Astrocyte (in vitro differentiated cells and primary cell): ENCODE data around the gene HIPK2. TPM values are rescaled to one million over a fixed set of nuclear protein-coding genes. Genes with fewer than 3 reads are reported as not detected.

ENCODE experiments used
- DNase-seq: peaks from one replicate; pipeline ENCODE4 v3.0.0-alpha.2; 2010; ENCODE audit warnings: low read depth
- FAIRE-seq: peaks from 2 replicates; lab custom pipeline; 2011; peaks lifted over from hg19 to GRCh38; lab: Jason Lieb, UNC
- H2AFZ ChIP-seq: 2 replicates; pipeline ENCODE4 v1.6.0; 2012; ENCODE audit warnings: low read depth, low read length, inconsistent platforms
- H3K27ac ChIP-seq: 2 replicates; pipeline ENCODE4 v1.5.1; 2011; ENCODE audit warnings: low read depth, low read length, inconsistent platforms
- H3K27me3 ChIP-seq: 2 replicates; pipeline ENCODE4 v1.6.0; 2011; ENCODE audit warnings: low read length, inconsistent platforms; ENCODE audit not compliant: insufficient read depth
- H3K36me3 ChIP-seq: 2 replicates; pipeline ENCODE4 v1.5.1; 2011; ENCODE audit warnings: low read length, inconsistent platforms; ENCODE audit not compliant: insufficient read depth
- H3K4me1 ChIP-seq: 2 replicates; pipeline ENCODE4 v1.5.1; 2011; ENCODE audit warnings: low read length, inconsistent platforms; ENCODE audit not compliant: insufficient read depth
- H3K4me2 ChIP-seq: 2 replicates; pipeline ENCODE4 v1.6.0; 2012; ENCODE audit warnings: low read length, inconsistent platforms
- H3K4me3 ChIP-seq: 2 replicates; pipeline ENCODE4 v1.5.1; 2011; ENCODE audit warnings: low read depth, mild to moderate bottlenecking, low read length, inconsistent platforms; ENCODE audit not compliant: insufficient read depth
- H3K79me2 ChIP-seq: 2 replicates; pipeline ENCODE4 v1.6.0; 2012; ENCODE audit warnings: mild to moderate bottlenecking, low read length, inconsistent platforms; ENCODE audit not compliant: insufficient read depth
- H3K9ac ChIP-seq: 2 replicates; pipeline ENCODE4 v1.6.0; 2012; ENCODE audit warnings: mild to moderate bottlenecking, low read length, inconsistent platforms
- H3K9me3 ChIP-seq: 2 replicates; pipeline ENCODE4 v1.5.1; 2012; ENCODE audit warnings: low read depth, mild to moderate bottlenecking, low read length, inconsistent platforms; ENCODE audit not compliant: insufficient read depth
- H4K20me1 ChIP-seq: 2 replicates; pipeline ENCODE4 v1.6.0; 2012; ENCODE audit warnings: low read length, inconsistent platforms; ENCODE audit not compliant: insufficient read depth
- H3K27ac Mint-ChIP-seq: one replicate; pipeline ENCODE4 v1.8.0; 2021; ENCODE audit warnings: mild to moderate bottlenecking, mixed read lengths; ENCODE audit not compliant: unreplicated experiment
- H3K27me3 Mint-ChIP-seq: one replicate; pipeline ENCODE4 v1.8.0; 2021; ENCODE audit warnings: low read depth, mixed read lengths; ENCODE audit not compliant: unreplicated experiment
- H3K36me3 Mint-ChIP-seq: one replicate; pipeline ENCODE4 v1.8.0; 2021; ENCODE audit warnings: low read depth, mixed read lengths; ENCODE audit not compliant: unreplicated experiment
- H3K4me1 Mint-ChIP-seq: one replicate; pipeline ENCODE4 v1.8.0; 2021; ENCODE audit warnings: low read depth, mixed read lengths; ENCODE audit not compliant: unreplicated experiment
- H3K4me3 Mint-ChIP-seq: one replicate; pipeline ENCODE4 v1.8.0; 2021; ENCODE audit warnings: mild to moderate bottlenecking, moderate library complexity, mixed read lengths; ENCODE audit not compliant: unreplicated experiment
- H3K9me3 Mint-ChIP-seq: one replicate; pipeline ENCODE4 v1.8.0; 2021; ENCODE audit warnings: mild to moderate bottlenecking, mixed read lengths; ENCODE audit not compliant: unreplicated experiment
- EZH2 ChIP-seq: IDR thresholded peaks from 2 replicates; pipeline ENCODE4 v1.6.1; 2012; ENCODE audit warnings: mild to moderate bottlenecking, low read length, inconsistent platforms; ENCODE audit not compliant: insufficient read depth
- total RNA-seq: library from RNA; stranded (reverse); gene quantifications from 2 replicates; pipeline ENCODE4 v1.2.1, GENCODE V29; 2021
- TF ChIP-seq, protein P1 (sequence below): IDR thresholded peaks from 2 replicates; pipeline ENCODE4 v1.5.1; 2011; ENCODE audit warnings: low read depth, mild to moderate bottlenecking, inconsistent platforms, low read length, moderate library complexity; ENCODE audit not compliant: insufficient read depth

Gene HIPK2
- total RNA-seq, 1 donor from 2014 or later, result 35.8 TPM

DNA sequence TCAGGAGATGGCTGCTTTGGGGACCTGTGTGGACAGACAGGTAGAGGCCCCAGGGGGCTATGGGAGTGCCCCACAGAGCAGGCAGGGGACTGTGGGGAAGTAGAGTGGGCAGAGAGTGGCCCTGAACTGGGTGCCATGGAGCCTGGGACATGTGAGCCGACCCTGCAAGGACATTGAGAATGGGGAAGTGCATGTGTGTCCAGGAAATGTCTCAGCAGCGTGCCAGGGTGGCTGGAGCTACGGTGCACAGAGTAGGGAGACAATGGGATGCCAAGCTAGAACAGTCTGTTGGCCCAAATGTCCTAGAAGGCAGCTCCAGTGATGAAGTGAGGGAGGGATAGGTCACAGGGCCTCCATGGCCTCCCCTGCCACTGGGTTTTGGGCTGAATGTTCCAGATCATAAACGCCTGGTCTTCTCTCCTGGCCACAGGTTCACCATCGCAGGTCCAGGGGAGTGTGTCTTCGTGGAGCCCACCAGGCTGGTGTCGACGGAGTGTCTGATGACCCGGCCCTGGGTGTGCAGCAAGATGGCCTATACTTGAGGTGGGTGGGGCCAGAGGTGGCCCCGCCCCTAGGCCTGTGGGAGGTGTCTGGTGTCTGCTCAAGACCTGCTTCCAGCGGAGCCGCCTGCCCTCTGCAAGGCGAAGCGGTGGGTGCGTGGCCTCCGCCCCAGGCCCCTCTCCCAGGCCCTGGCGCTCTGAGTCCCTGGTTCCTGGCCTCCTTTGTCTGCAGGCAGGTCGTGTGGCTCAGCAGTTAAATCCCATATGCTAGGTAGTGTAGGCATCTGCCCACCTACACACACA is 233.8 kb downstream of the HIPK2 start:
- DNase-seq (no peak), FAIRE-seq (no peak)
- Mint-ChIP-seq H3K4me3 (no peak overlapping the region), H3K27me3 (peaks cover 32% of the 10 kb centered on the region), H3K9me3 (peaks cover 3% of the 10 kb centered on the region), H3K4me1 (peaks cover 4% of the 10 kb centered on the region), H3K36me3 (no peaks in the 10 kb centered on the region), H3K27ac (no peak overlapping the region)
- TF ChIP-seq EZH2, result no peak
- TF ChIP-seq, protein P1, sequence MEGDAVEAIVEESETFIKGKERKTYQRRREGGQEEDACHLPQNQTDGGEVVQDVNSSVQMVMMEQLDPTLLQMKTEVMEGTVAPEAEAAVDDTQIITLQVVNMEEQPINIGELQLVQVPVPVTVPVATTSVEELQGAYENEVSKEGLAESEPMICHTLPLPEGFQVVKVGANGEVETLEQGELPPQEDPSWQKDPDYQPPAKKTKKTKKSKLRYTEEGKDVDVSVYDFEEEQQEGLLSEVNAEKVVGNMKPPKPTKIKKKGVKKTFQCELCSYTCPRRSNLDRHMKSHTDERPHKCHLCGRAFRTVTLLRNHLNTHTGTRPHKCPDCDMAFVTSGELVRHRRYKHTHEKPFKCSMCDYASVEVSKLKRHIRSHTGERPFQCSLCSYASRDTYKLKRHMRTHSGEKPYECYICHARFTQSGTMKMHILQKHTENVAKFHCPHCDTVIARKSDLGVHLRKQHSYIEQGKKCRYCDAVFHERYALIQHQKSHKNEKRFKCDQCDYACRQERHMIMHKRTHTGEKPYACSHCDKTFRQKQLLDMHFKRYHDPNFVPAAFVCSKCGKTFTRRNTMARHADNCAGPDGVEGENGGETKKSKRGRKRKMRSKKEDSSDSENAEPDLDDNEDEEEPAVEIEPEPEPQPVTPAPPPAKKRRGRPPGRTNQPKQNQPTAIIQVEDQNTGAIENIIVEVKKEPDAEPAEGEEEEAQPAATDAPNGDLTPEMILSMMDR, result no peak
- Histone ChIP-seq H2AFZ (no peak overlapping the region), H3K27ac (no peak overlapping the region), H3K79me2 (no peaks in the 10 kb centered on the region), H3K4me3 (no peak overlapping the region), H4K20me1 (no peaks in the 10 kb centered on the region), H3K4me1 (no peaks in the 10 kb centered on the region), H3K36me3 (no peaks in the 10 kb centered on the region), H3K9me3 (no peaks in the 10 kb centered on the region), H3K4me2 (no peak overlapping the region), H3K9ac (no peak overlapping the region), H3K27me3 (peaks cover 7% of the 10 kb centered on the region)

DNA sequence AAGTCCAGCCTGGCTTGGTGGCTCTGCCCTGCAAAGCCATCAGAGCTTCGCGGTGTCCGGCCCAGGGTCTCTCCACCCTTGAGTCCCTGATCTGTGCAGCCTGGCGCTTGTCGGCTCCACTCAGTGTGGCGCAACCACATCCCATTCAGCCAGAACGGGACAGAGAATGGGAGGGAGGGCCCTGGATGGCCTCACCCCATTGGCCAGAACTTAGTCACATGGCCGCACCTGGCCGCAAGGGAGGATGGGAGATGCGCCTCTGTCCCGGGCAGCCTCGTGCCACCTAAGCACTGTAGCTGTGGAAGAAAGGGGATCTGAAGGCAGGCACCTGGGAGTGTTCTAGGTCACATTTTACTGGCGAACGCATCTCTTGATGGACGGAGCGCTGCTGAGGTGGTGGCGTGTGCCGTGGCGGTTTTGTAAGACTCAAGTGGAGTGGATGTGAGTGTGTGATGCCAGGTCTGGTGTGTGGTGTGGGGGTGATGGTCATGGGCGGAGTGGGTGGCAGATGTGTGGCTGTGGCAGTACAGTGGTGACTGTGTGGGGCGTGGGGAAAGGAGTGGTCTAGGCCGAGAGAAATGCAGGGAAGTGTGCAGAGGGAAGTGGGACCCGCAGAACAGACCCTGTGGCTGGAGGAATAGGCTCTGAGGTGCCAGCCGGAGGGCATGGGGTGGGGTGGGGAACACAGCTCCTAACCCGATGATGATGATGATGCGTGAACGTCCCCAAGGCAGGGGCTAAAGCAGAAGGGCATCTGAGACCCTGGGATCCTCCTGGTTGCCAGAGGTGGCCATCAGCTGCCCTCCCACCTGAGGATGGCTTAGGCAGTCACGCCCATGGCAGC is 235.3 kb downstream of the HIPK2 start:
- Histone ChIP-seq H3K9ac (no peak overlapping the region), H3K27me3 (peaks cover 7% of the 10 kb centered on the region), H3K4me1 (no peaks in the 10 kb centered on the region), H3K36me3 (no peaks in the 10 kb centered on the region), H4K20me1 (no peaks in the 10 kb centered on the region), H3K4me2 (no peak overlapping the region), H3K4me3 (no peak overlapping the region), H3K79me2 (no peaks in the 10 kb centered on the region), H2AFZ (no peak overlapping the region), H3K9me3 (no peaks in the 10 kb centered on the region), H3K27ac (no peak overlapping the region)
- H3K4me3 Mint-ChIP-seq, result no peak overlapping the region
- no peaks in the 10 kb centered on the region for H3K4me1 Mint-ChIP-seq
- FAIRE-seq, result no peak
- TF ChIP-seq EZH2, result no peak
- TF ChIP-seq, protein P1, result no peak
- H3K36me3 Mint-ChIP-seq, result no peaks in the 10 kb centered on the region
- H3K27ac Mint-ChIP-seq, result no peak overlapping the region
- peaks cover 36% of the 10 kb centered on the region for H3K27me3 Mint-ChIP-seq
- DNase-seq, result no peak
- H3K9me3 Mint-ChIP-seq, result peaks cover 3% of the 10 kb centered on the region
